GM18867 (cell line): ENCODE results near the gene EFCAB10.
A peak's percentile ranks its signal among the peaks of the same experiment; 100 is the strongest.
"Not testable (repeated sequence)": the region's sequence is repeated elsewhere in the genome, so short reads cannot be mapped to it uniquely, and the experiment has no call there.

Experiments used
- ATAC-seq: cut with Tn5 transposase; IDR thresholded peaks from one replicate; pipeline ENCODE4 v1.9.1; 2021; ENCODE audit warnings: mild to moderate bottlenecking, moderate library complexity; ENCODE audit not compliant: unreplicated experiment

The EFCAB10 gene

DNA sequence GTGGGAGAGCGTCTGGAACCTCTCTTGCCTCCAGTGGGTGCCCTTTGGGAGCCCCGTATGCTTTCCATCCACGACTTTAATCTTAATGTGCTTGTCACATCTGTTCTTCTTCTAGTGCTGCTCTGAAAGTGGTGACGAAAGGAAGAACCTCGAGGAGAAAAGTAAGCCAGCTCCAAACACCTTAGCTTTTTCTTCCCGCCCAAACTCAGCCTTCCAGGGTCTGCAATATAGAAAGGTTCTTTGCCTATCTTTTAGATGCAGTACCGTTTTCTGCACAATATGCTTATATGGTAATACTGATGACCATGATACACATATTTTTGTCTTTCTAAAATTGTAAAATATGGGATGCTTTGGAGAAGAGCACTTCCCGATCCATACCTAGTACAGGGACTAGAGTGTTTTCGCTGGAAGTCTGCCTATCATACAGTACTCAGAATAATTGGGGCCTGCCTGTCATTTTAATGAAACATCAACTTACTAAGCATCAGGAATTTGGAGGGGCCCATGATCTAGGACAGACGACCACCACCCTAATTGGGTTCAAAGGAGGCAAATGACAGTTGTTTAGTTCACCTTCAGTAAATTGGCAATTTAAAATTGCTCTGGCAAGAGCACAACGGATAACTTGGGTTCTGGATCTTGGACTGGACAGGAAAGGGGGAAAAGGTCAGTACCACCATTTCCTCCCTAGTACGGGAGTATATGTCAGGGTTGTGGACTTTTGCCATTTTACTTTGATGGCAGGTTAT lies 48.4 kb downstream of the EFCAB10 start:
- ATAC-seq: no peak

DNA sequence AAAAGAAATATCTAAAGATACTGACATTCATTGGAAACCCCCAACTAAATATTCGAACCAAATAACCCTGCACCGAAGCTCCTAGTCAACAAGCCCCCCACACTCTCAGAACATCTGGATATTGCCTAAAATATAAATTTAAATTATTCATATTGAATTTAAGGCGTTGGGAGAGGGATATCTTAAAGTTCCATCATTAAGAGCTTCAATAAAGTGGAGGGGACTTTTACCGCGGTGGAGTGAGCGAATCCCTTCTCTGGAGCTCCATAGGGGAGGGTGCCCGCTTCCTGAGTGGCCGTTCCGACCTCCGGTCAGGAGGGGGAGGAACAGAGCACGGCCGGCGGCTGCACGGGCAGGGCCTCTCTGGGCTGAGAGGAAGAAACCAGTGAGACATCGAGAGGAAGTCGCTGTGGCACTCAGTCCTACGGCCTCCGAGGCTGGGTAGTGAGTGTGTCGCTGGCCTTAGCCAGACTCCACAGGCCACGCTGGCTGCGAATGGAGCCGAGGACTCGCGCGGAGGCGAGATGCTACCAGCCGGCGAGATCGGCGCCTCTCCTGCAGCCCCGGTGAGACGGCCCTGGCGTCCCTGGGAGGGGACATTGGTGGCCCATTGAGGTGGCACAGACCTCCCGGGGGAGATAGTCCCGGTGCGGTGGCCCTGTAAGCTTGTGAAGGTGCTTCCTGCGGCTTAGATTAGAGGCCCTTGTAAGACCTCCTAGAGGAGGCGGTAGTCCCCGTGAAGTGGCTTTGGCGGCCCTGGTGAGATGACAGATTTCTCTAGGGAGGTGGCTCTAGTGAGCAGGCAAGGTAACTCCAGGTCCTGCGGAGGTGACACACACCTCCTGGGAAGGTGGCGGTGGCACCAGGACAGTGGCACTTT lies 49.3 kb downstream of the EFCAB10 start, which contains the start of gene RINT1:
Gene RINT1, plus strand, starts transcription at position 410 of the 880 bp plus-strand sequence. Its CDS starts 115 bp downstream, at position 525.
- peak; percentile 97 for ATAC-seq

DNA sequence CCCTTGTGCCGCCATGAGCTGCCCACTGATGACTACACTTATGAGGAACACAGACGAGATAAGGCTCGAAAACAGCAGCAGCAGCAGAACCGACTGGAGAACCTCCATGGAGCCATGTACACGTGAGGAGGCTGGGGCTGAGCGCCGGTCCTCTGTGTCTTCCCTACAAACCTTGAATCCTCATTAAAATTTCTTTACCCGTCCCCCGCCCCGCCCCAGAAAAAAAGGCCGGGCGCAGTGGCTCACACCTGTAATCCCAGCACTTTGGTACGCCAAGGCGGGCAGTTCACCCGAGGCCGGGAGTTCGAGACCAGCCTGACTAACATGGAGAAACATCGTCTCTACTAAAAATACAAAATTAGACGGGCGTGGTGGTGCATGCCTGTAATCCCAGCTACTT lies 50.7 kb downstream of the EFCAB10 start:
- no peak for ATAC-seq

DNA sequence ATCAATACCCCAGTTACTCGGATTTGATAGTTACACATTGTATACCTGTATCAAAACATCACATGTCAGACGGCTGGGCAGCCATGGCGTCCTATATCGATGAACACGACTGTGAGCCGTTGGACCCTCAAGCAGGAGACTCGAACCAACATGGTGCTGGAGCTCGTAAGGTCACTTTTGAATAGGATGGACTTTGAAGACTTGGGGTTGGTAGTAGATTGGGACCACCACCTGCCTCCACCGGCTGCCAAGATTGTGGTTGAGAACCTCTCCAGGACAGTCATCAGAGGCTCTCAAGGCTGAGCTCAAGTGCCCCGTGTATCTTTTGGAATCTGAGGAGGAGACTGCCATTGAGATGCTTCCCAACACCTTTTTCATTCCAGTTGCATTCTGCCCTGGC lies 51.2 kb downstream of the EFCAB10 start:
- no peak for ATAC-seq

DNA sequence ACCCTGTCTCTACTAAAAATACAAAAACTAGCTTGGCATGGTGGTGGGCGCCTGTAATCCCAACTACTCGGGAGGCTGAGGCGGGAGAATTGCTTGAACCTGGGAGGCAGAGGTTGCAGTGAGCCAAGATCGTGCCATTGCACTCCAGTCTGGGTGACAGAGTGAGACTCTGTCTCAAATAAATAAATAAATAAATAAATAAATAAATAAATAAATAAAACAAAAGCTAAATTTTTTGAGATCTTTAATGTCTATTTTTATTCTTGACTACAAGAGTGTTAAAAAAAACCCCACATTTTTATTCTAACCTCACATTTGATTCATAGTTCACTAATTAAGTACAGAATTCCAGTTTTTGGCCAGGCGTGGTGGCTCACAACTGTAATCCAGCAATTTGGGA lies 53.6 kb downstream of the EFCAB10 start:
- ATAC-seq: not testable (repeated sequence)

DNA sequence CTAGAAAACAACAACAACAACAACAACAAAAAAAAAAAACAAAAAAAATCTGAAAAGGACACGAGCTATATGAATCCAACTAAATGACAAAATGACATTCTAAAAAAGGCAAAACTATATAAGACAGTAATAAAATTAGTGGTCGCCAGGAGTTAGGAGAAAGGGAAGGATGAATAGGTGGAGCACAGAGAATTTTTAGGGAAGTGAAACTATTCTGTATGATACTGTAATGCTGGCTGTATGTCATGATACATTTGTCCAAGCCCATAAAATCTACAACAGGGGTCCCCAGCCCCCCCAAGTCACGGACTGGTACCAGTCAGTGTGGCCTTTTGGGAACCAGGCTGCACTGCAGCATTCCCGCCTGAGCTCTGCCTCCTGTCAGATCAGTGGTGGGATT lies 56.5 kb downstream of the EFCAB10 start:
- ATAC-seq: no peak

DNA sequence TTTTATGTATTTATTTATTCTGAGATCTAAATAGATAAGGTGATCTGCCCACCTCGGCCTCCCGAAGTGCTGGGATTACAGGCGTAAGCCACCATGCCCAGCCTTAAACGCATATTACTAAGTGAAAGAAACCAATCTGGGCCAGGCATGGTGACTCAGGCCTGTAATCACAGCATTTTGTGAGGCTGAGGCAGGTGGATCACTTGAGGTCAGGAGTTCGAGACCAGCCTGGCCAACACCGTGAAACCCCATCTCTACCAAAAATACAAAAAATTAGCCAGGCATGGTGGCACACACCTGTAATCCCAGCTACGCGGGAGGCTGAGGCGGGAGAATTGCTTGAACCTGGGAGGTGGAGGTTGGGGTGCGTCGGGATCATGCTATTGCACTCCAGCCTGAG lies 56.9 kb downstream of the EFCAB10 start:
- not testable (repeated sequence) for ATAC-seq

DNA sequence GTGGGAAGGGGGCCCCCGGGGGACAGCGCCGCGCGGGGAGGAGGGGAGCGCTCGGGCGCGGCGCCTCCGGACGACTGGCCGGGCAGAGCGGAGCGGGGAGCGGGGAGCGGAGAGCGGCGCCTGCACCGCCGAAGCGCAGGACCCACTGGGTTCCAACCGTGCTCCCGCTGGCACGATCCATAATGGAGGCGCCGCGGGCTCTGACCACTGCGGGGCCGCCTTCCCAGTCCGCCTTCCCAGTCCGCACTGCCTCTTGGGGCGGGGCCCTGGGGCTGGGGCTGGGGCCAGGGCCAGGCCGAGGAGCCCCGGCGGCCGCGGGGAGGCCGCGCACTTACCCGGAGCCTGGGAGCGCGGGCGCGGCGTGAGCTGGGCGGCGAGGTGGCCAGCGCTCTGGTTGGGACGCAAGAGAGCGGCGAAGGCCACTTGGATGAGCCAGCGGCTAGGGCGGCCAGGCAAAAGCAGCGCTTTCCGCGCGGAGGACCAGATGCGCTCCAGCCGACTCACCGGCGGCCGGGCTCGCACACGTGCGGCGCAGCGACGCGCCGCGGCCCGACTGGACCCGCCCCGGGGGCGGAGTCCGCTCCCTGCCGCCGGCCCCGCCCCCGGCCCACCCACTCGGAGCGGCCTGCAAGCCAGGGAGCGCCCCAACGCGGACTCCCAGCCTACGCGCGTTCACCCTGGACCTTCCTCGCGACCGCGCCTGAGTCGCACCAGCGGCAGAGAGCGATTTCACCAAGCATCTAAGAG lies 59.4 kb downstream of the EFCAB10 start, which contains the start of gene PUS7:
Gene PUS7, minus strand, starts transcription at position 555 of the 747 bp plus-strand sequence. CDS start 13,759 bp downstream, outside the sequence.
- peak; percentile 83 for ATAC-seq

DNA sequence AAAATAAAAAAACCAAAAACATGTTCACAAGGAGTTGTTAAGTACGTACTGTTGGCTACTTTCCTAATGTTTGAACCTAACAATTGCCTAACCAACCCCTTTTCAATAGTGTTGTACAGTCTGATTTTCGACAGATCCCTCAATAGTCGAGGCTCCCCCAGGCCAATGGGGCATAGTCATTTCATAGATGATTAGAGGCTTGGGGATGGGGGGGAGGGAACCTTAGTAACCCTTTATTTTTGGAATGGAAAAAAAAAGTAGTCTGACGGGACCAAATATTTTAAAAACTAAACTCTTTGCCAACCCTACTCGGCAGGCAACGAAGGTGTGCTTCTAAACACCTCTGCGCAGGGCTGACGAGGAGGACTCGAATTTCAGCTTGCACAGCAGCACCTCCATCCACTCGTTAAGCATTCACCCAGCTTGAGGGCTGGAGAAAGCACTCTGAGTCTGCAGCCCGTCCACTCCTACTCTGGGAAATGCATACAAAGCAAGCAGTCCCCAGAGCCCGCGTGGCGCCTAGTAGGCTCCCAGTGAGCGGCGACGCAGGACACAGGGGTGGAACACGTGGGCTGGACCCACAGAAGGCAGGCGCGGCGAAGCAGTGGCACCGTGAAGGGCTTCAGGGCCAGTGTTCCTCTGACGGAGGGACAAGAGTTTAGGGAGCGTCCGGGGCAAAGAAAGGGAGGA lies 60.1 kb downstream of the EFCAB10 start:
- ATAC-seq: peak; percentile 40

DNA sequence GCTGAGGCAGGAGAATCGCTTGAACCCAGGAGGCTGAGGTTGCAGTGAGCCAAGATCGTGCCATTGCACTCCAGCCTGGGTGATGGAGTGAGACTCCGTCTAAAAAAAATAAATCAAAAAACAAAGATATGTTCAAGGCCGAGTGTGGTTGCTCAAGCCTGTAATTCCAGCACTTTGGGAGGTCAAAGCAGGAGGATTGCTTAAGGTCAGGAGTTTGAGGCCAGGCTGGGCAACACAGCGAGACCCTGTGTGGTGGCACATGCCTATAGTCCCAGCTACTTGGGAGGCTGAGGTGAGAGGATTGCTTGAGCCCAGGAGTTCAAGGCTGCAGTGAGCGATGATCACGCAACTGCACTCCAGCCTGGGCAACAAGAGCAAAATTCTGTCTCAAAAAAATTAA lies 60.7 kb downstream of the EFCAB10 start:
- ATAC-seq: not testable (repeated sequence)

DNA sequence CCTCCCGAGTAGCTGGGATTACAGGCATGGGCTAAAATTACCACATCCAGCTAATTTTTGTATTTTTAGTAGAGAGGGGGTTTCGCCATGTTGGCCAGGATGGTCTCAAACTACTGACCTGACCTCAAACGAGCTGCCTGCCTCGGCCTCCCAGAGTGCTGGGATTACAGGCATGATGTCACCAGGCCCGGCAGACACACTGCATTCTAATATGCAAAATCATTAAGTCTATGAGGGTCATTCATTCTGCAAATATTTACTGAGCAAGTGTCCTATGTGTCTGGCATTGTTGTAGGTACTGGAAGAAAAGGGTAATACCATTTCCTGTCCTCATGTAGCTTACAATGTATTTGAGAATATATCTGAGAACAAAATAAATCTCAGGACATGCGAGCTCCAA lies 61.9 kb downstream of the EFCAB10 start:
- ATAC-seq: no peak

DNA sequence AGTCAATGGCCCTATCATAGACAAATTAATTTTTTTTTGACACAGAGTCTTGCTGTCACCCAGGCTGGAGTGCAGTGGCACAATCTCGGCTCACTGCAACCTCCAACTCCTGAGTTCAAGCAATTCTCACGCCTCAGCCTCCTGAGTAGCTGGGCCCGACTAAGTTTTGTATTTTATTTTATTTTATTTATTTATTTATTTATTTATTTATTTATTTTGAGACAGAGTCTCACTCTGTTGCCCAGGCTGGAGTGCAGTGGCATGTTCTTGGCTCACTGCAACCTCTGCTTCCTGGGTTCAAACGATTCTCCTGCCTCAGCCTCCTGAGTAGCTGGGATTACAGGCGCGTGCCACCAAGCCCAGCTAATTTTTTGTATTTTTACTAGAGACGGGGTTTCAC lies 65.7 kb downstream of the EFCAB10 start:
- not testable (repeated sequence) for ATAC-seq
